ENCODE measurements around the gene PPM1N. TPM values are rescaled to one million over a fixed set of nuclear protein-coding genes. Genes with fewer than 3 reads are reported as not detected.
A peak's percentile ranks its signal among the peaks of the same experiment; 100 is the strongest.

Gene PPM1N
- total RNA-seq, 3 donors from 2014 or later (not counting 1 experiment from before 2014, with no cell fraction given): 5.1 to 8.3 (median 6.8) TPM

DNA sequence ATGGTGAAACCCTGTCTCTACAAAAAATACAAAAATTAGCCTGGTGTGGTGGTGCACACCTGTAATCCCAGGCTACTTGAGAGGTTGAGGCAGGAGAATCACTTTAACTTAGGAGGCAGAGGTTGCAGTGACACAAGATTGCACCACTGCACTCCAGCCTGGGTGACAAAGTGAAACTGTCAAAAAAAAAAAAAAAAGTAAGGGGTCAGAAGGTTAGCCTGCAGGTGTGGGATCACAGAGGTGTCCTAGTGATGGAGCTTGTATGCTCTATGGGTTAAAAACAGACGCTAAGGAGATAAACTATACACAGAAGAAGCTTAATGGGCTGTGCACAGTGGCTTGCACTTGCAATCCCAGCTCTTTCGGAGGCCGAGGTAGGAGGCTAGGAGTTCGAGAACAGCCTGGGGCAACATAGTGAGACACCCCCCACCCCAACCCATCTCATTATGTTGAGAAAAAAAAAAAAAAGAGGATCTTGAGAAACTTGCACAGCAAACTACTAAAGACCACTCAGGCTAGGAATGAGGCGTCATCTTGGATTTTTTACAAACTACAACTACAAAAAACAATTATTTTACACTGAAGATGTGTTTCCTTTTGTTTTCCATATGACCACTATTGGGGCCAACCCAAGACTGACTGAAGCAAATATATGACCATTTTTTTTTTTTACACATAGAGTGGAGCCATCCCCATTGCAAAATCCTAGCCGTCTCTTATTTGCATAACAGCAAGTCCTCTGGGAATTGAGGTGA is 22.5 kb upstream of the PPM1N start:
- Mint-ChIP-seq H3K27ac (peak overlapping the region; percentile 87 to 99), H3K4me3 (peak overlapping the region; percentile 85), H3K27me3 (ENCODE audit: low read depth in 2 of 2) (peaks cover 8 to 28% of the 10 kb centered on the region in 2 donors), H3K9me3 (no peaks in the 10 kb centered on the region), H3K4me1 (peaks cover 47 to 81% of the 10 kb centered on the region in 2 donors), H3K36me3 (no peaks in the 10 kb centered on the region)
- Histone ChIP-seq H3K36me3 (ENCODE audit: control insufficient read depth, insufficient read depth, low read length) (no peaks in the 10 kb centered on the region), H3K4me3 (ENCODE audit: low read length) (no peak overlapping the region), H3K4me1 (ENCODE audit: control insufficient read depth, insufficient read depth, low read length) (peaks cover 40% of the 10 kb centered on the region), H3K27ac (ENCODE audit: low read length) (no peak overlapping the region), H3K27me3 (ENCODE audit: control insufficient read depth, insufficient read depth, low read length) (peaks cover 6% of the 10 kb centered on the region), H3K9me3 (ENCODE audit: control insufficient read depth, insufficient read depth, low read length) (no peaks in the 10 kb centered on the region)
- ATAC-seq (peak in 1 of 3 donors; percentile 1), DNase-seq (peak in 1 of 2 donors; percentile 56)
- no peak for TF ChIP-seq CTCF (IDR thresholded peaks at IDR 0.05)
- intact Hi-C loops (cut with micrococcal nuclease): no loop called here
- WGBS (ENCODE audit: insufficient coverage): 92% methylated on average over 4 of the region's 6 CpGs

GRCh38 chr19:45476304-45476703 is 21.9 kb upstream of the PPM1N start:
- Histone ChIP-seq H3K27ac (ENCODE audit: low read length) (no peak overlapping the region), H3K9me3 (ENCODE audit: control insufficient read depth, insufficient read depth, low read length) (no peaks in the 10 kb centered on the region), H3K36me3 (ENCODE audit: control insufficient read depth, insufficient read depth, low read length) (no peaks in the 10 kb centered on the region), H3K4me1 (ENCODE audit: control insufficient read depth, insufficient read depth, low read length) (peaks cover 39% of the 10 kb centered on the region), H3K27me3 (ENCODE audit: control insufficient read depth, insufficient read depth, low read length) (peaks cover 6% of the 10 kb centered on the region), H3K4me3 (ENCODE audit: low read length) (no peak overlapping the region)
- Mint-ChIP-seq H3K4me1 (peaks cover 47 to 75% of the 10 kb centered on the region in 2 donors), H3K9me3 (no peaks in the 10 kb centered on the region), H3K27me3 (ENCODE audit: low read depth in 2 of 2) (peaks cover 8 to 28% of the 10 kb centered on the region in 2 donors), H3K36me3 (no peaks in the 10 kb centered on the region), H3K27ac (peak overlapping the region; percentile 87 to 90), H3K4me3 (peak overlapping the region; percentile 85)
- intact Hi-C loops (cut with micrococcal nuclease): no loop called here
- WGBS (ENCODE audit: insufficient coverage): 73% methylated on average over 5 of the region's 5 CpGs
- TF ChIP-seq CTCF (IDR thresholded peaks at IDR 0.05): no peak
- peak in 1 of 2 donors; percentile 45 for DNase-seq
- ATAC-seq: no peak

GRCh38 chr19:45477186-45477585 is 21.1 kb upstream of the PPM1N start:
- H3K36me3 ChIP-seq (ENCODE audit: control insufficient read depth, insufficient read depth, low read length): no peaks in the 10 kb centered on the region
- Mint-ChIP-seq H3K36me3 (no peaks in the 10 kb centered on the region), H3K9me3 (no peaks in the 10 kb centered on the region), H3K27me3 (ENCODE audit: low read depth in 2 of 2) (peaks cover 8 to 22% of the 10 kb centered on the region in 2 donors), H3K4me1 (peaks cover 47 to 68% of the 10 kb centered on the region in 2 donors), H3K4me3 (peak overlapping the region; percentile 85), H3K27ac (peak overlapping the region; percentile 87 to 90)
- 50% methylated on average over 5 of the region's 5 CpGs for WGBS (ENCODE audit: insufficient coverage)
- H3K27ac ChIP-seq (ENCODE audit: low read length): no peak overlapping the region
- peak in 1 of 2 donors; percentile 36 for DNase-seq
- H3K9me3 ChIP-seq (ENCODE audit: control insufficient read depth, insufficient read depth, low read length): no peaks in the 10 kb centered on the region
- no peak for TF ChIP-seq CTCF (IDR thresholded peaks at IDR 0.05)
- peaks cover 36% of the 10 kb centered on the region for H3K4me1 ChIP-seq (ENCODE audit: control insufficient read depth, insufficient read depth, low read length)
- ATAC-seq: no peak
- intact Hi-C loops (cut with micrococcal nuclease): no loop called here
- H3K4me3 ChIP-seq (ENCODE audit: low read length): no peak overlapping the region
- H3K27me3 ChIP-seq (ENCODE audit: control insufficient read depth, insufficient read depth, low read length): peaks cover 4% of the 10 kb centered on the region
